IMR-90 (cell line): ENCODE data around the gene CYP2R1. TPM values are rescaled to one million over a fixed set of nuclear protein-coding genes. Genes with fewer than 3 reads are reported as not detected.

Experiments used
- ATAC-seq: fragments of 200-7000 bp; cut with Tn5 transposase; 2 replicates; pipeline ENCODE4 v1.9.1; 2020; ENCODE audit warnings: low read depth, mild to moderate bottlenecking, moderate library complexity
- BruUV-seq: library from RNA; stranded (reverse); fragments of 400-500 nt; replicated peaks from 2 replicates; lab custom pipeline; 2021; lab: Mats Ljungman, UMichigan
- CTCF ChIA-PET: fragments of 300-600 bp; formaldehyde crosslinking; extraction: SDS; loops from one replicate; lab custom pipeline; 2021; ENCODE audit warnings: antibody characterized with exemption; lab: Yijun Ruan, JAX
- POLR2A ChIA-PET: fragments of 300-600 bp; sonication (Branson Sonifier 250); formaldehyde crosslinking; loops from one replicate; lab custom pipeline; 2022; ENCODE audit warnings: antibody characterized with exemption; ENCODE audit not compliant: unreplicated experiment; lab: Charles Lee
- DNase-seq: peaks from one replicate; pipeline ENCODE4 v3.0.0; 2013
- H2AFZ ChIP-seq: replicated peaks from 2 replicates; pipeline ENCODE3; 2013; ENCODE audit warnings: low read length, mild to moderate bottlenecking; ENCODE audit not compliant: poor library complexity
- H2AK5ac ChIP-seq: 2 replicates; pipeline ENCODE4 v1.6.1; 2013; ENCODE audit warnings: low read depth, low read length, inconsistent platforms
- H2AK9ac ChIP-seq: replicated peaks from 2 replicates; pipeline ENCODE3; 2013; ENCODE audit warnings: mild to moderate bottlenecking, low read depth, low read length, moderate library complexity; ENCODE audit not compliant: poor library complexity
- H2BK120ac ChIP-seq: 2 replicates; pipeline ENCODE4 v1.6.1; 2013; ENCODE audit warnings: low read depth, low read length, inconsistent platforms
- H2BK15ac ChIP-seq: 3 replicates; pipeline ENCODE4 v1.6.1; 2013; ENCODE audit warnings: low read depth, low read length, inconsistent platforms
- H2BK20ac ChIP-seq: 2 replicates; pipeline ENCODE4 v1.6.1; 2013; ENCODE audit warnings: low read depth, mild to moderate bottlenecking, inconsistent platforms, low read length, moderate library complexity
- H2BK5ac ChIP-seq: 2 replicates; pipeline ENCODE4 v1.6.1; 2013; ENCODE audit warnings: mild to moderate bottlenecking, low read depth, low read length, inconsistent platforms; ENCODE audit not compliant: poor library complexity, severe bottlenecking
- H3K14ac ChIP-seq: replicated peaks from 2 replicates; pipeline ENCODE4 v1.6.1; 2013; ENCODE audit warnings: low read depth, low read length, inconsistent platforms
- H3K18ac ChIP-seq: 2 replicates; pipeline ENCODE4 v1.6.1; 2013; ENCODE audit warnings: low read depth, low read length, control low read depth
- H3K23ac ChIP-seq: 2 replicates; pipeline ENCODE4 v1.6.1; 2013; ENCODE audit warnings: low read depth, low read length, inconsistent platforms
- H3K27ac ChIP-seq: 2 replicates; pipeline ENCODE4 v1.5.1; 2013; ENCODE audit warnings: mild to moderate bottlenecking, control low read depth, low read length; ENCODE audit not compliant: insufficient read depth
- H3K27me3 ChIP-seq: 2 replicates; pipeline ENCODE4 v1.6.1; 2013; ENCODE audit warnings: low read length; ENCODE audit not compliant: control insufficient read depth, insufficient read depth
- H3K36me3 ChIP-seq: 2 replicates; pipeline ENCODE4 v1.6.1; 2013; ENCODE audit warnings: low read length, mixed read lengths; ENCODE audit not compliant: control insufficient read depth, insufficient read depth
- H3K4ac ChIP-seq: 2 replicates; pipeline ENCODE4 v1.6.1; 2013; ENCODE audit warnings: low read depth, low read length, inconsistent platforms
- H3K4me1 ChIP-seq: 2 replicates; pipeline ENCODE4 v1.6.1; 2013; ENCODE audit warnings: low read length, mixed read lengths; ENCODE audit not compliant: control insufficient read depth, insufficient read depth
- H3K4me2 ChIP-seq: 2 replicates; pipeline ENCODE4 v1.6.1; 2013; ENCODE audit warnings: low read depth, mild to moderate bottlenecking, control low read depth, low read length, moderate library complexity
- H3K4me3 ChIP-seq: 2 replicates; pipeline ENCODE4 v1.5.1; 2013; ENCODE audit warnings: low read depth, mild to moderate bottlenecking, control low read depth, low read length, moderate library complexity; ENCODE audit not compliant: insufficient read depth
- H3K56ac ChIP-seq: 2 replicates; pipeline ENCODE4 v1.6.1; 2013; ENCODE audit warnings: low read length, inconsistent platforms; ENCODE audit not compliant: insufficient read depth; ENCODE audit errors: extremely low read depth
- H3K79me1 ChIP-seq, 2 experiments: 2 replicates each; pipeline ENCODE4 v1.6.1; 2013; ENCODE audit warnings: low read length in 2 of 2, inconsistent platforms in 1 of 2, low read depth in 1 of 2
- H3K9ac ChIP-seq: 2 replicates; pipeline ENCODE4 v1.6.1; 2013; ENCODE audit warnings: low read depth, low read length, control low read depth
- H3K9me1 ChIP-seq: 2 replicates; pipeline ENCODE4 v1.6.1; 2013; ENCODE audit warnings: low read length, inconsistent platforms; ENCODE audit not compliant: insufficient read depth
- H3K9me3 ChIP-seq: 2 replicates; pipeline ENCODE4 v1.6.1; 2013; ENCODE audit warnings: low read length; ENCODE audit not compliant: control insufficient read depth, insufficient read depth
- H4K20me1 ChIP-seq: 2 replicates; pipeline ENCODE4 v1.6.1; 2013; ENCODE audit warnings: low read length, inconsistent platforms; ENCODE audit not compliant: insufficient read depth
- H4K5ac ChIP-seq: 2 replicates; pipeline ENCODE4 v1.6.1; 2013; ENCODE audit warnings: mild to moderate bottlenecking, low read depth, low read length, control low read depth
- H4K8ac ChIP-seq, 2 experiments: 2 replicates each; pipeline ENCODE4 v1.6.1; 2013; ENCODE audit warnings: low read depth in 2 of 2, low read length in 2 of 2, control low read depth in 1 of 2, inconsistent platforms in 1 of 2
- H4K91ac ChIP-seq: 2 replicates; pipeline ENCODE4 v1.6.1; 2013; ENCODE audit warnings: low read depth, low read length, inconsistent platforms; ENCODE audit not compliant: insufficient read depth
- CEBPB ChIP-seq: IDR thresholded peaks from 2 replicates; pipeline ENCODE4 v1.6.1; 2012; ENCODE audit warnings: low read depth, low read length, improper control_type of control experiment
- CHD1 ChIP-seq: IDR thresholded peaks from 2 replicates; pipeline ENCODE4 v1.6.1; 2012; ENCODE audit warnings: low read depth, low read length, improper control_type of control experiment
- FOS ChIP-seq: fragments of 150-350 bp; IDR thresholded peaks from 2 replicates; pipeline ENCODE4 v1.6.1; 2016; ENCODE audit warnings: low read depth, low read length
- MAFK ChIP-seq: IDR thresholded peaks from 2 replicates; pipeline ENCODE4 v1.6.1; 2012; ENCODE audit warnings: low read depth, low read length, improper control_type of control experiment
- MAZ ChIP-seq: IDR thresholded peaks from 2 replicates; pipeline ENCODE4 v1.6.1; 2012; ENCODE audit warnings: low read depth, mild to moderate bottlenecking, low read length, improper control_type of control experiment, moderate library complexity, borderline replicate concordance
- MXI1 ChIP-seq: IDR thresholded peaks from 2 replicates; pipeline ENCODE4 v1.6.1; 2012; ENCODE audit warnings: low read depth, mild to moderate bottlenecking, low read length, moderate library complexity, borderline replicate concordance
- NFE2L2 ChIP-seq: fragments of 150-350 bp; IDR thresholded peaks from 2 replicates; pipeline ENCODE4 v1.6.1; 2016; ENCODE audit warnings: low read depth, mild to moderate bottlenecking, low read length
- POLR2A ChIP-seq: IDR thresholded peaks from 2 replicates; pipeline ENCODE4 v1.6.1; 2012; ENCODE audit warnings: mild to moderate bottlenecking, low read depth, low read length
- RAD21 ChIP-seq: IDR thresholded peaks from 2 replicates; pipeline ENCODE4 v1.6.1; 2012; ENCODE audit warnings: low read length, improper control_type of control experiment
- RCOR1 ChIP-seq: IDR thresholded peaks from 2 replicates; pipeline ENCODE4 v1.6.1; 2012; ENCODE audit warnings: mild to moderate bottlenecking, low read length, improper control_type of control experiment; ENCODE audit not compliant: insufficient replicate concordance
- RFX5 ChIP-seq: IDR thresholded peaks from 2 replicates; pipeline ENCODE4 v1.8.0; 2012; ENCODE audit warnings: low read depth, mild to moderate bottlenecking, low read length, moderate library complexity
- SMC3 ChIP-seq: fragments of 150-350 bp; IDR thresholded peaks from 2 replicates; pipeline ENCODE4 v1.6.1; 2016; ENCODE audit warnings: low read depth, mild to moderate bottlenecking, antibody characterized with exemption, low read length, moderate library complexity
- WGBS, 2 experiments: methylation state at CpG; one replicate each; pipeline versions ENCODE4 v1.1.5 to v1.1.7; 2013; ENCODE audit warnings: missing lambda C conversion rate in 2 of 2; ENCODE audit not compliant: insufficient read length in 1 of 2; ENCODE audit errors: extremely low coverage in 2 of 2; 5-methylcytosine and 5-hydroxymethylcytosine counted together
- dilution Hi-C: fragments of 300-500 bp; cut with HindIII; formaldehyde crosslinking; loops from one replicate; pipeline ENCODE4 v1.14.3; 2018; ENCODE audit warnings: low sequenced_read_pairs; ENCODE audit not compliant: unreplicated experiment
- in situ Hi-C: fragments of 300-500 bp; cut with MboI; formaldehyde crosslinking; loops from 3 replicates; pipeline ENCODE4 v1.14.3; 2019; ENCODE audit warnings: low sequenced_read_pairs, inconsistent platforms, mixed read lengths
- intact Hi-C: fragments of 100-400 bp; cut with micrococcal nuclease; formaldehyde crosslinking; loops from 2 replicates; pipeline ENCODE4 v1.10.0; 2022
- polyA plus RNA-seq, 3 experiments: library from polyadenylated mRNA; depleted of rRNA; stranded (reverse); fragments of >200 nt; gene quantifications; 2 replicates each; pipeline ENCODE4 v1.2.3, GENCODE V29; 2012; ENCODE audit warnings: low replicate concordance in 1 of 3
- total RNA-seq: library from RNA; depleted of rRNA; stranded (reverse); fragments of >200 nt; gene quantifications from 2 replicates; pipeline ENCODE4 v1.2.3, GENCODE V29; 2012
- TF ChIP-seq, protein P1 (sequence below): fragments of 150-350 bp; IDR thresholded peaks from 2 replicates; pipeline ENCODE4 v1.6.1; 2016; ENCODE audit warnings: low read depth, mild to moderate bottlenecking, low read length, moderate library complexity, borderline replicate concordance
- TF ChIP-seq, protein P2 (sequence below): fragments of 150-350 bp; IDR thresholded peaks from 2 replicates; pipeline ENCODE4 v1.6.1; 2017; ENCODE audit warnings: mild to moderate bottlenecking, antibody characterized with exemption, low read length, low read depth
- TF ChIP-seq, protein P3 (sequence below): conservative IDR thresholded peaks from 2 replicates; pipeline ENCODE4 v1.5.1; 2012; ENCODE audit warnings: mild to moderate bottlenecking, low read depth, low read length, improper control_type of control experiment

CYP2R1 gene
- total and polyA plus RNA-seq, 2 of the 4 experiments (the other 2 are of a cell fraction), result 4.7 to 5.2 TPM

GRCh38 chr11:14852571-14853177, 39.4 kb downstream of the CYP2R1 start:
- no peak overlapping the region for H4K8ac ChIP-seq
- ChIA-PET CTCF (no interaction called here), POLR2A (no interaction called here)
- dilution Hi-C loops, result no loop called here
- H3K23ac ChIP-seq, result no peak overlapping the region
- no peaks in the 10 kb centered on the region for H4K20me1 ChIP-seq
- no peak for DNase-seq
- no peak overlapping the region for H3K27ac ChIP-seq
- H3K9me1 ChIP-seq, result no peaks in the 10 kb centered on the region
- no peaks in the 10 kb centered on the region for H3K27me3 ChIP-seq
- H3K79me1 ChIP-seq, result no peaks in the 10 kb centered on the region
- H4K5ac ChIP-seq, result no peak overlapping the region
- H2AFZ ChIP-seq, result no peak overlapping the region
- H3K9ac ChIP-seq, result no peak overlapping the region
- BruUV-seq, result no TSS peak
- H3K4me3 ChIP-seq, result no peak overlapping the region
- WGBS, 2 experiments, result 100% methylated on average over 1 of the region's 4 CpGs; no CpG with 5 or more reads in 1 of the 2 experiments
- no peak overlapping the region for H2BK20ac ChIP-seq
- TF ChIP-seq, protein P1, sequence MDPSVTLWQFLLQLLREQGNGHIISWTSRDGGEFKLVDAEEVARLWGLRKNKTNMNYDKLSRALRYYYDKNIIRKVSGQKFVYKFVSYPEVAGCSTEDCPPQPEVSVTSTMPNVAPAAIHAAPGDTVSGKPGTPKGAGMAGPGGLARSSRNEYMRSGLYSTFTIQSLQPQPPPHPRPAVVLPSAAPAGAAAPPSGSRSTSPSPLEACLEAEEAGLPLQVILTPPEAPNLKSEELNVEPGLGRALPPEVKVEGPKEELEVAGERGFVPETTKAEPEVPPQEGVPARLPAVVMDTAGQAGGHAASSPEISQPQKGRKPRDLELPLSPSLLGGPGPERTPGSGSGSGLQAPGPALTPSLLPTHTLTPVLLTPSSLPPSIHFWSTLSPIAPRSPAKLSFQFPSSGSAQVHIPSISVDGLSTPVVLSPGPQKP, result no peak
- TF ChIP-seq SMC3 (no peak), RCOR1 (no peak), MXI1 (no peak), CEBPB (no peak), CHD1 (no peak), FOS (no peak), MAFK (no peak), RAD21 (no peak), MAZ (no peak), NFE2L2 (no peak), POLR2A (no peak), RFX5 (no peak)
- TF ChIP-seq, protein P2, sequence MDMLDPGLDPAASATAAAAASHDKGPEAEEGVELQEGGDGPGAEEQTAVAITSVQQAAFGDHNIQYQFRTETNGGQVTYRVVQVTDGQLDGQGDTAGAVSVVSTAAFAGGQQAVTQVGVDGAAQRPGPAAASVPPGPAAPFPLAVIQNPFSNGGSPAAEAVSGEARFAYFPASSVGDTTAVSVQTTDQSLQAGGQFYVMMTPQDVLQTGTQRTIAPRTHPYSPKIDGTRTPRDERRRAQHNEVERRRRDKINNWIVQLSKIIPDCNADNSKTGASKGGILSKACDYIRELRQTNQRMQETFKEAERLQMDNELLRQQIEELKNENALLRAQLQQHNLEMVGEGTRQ, result no peak
- TF ChIP-seq, protein P3, sequence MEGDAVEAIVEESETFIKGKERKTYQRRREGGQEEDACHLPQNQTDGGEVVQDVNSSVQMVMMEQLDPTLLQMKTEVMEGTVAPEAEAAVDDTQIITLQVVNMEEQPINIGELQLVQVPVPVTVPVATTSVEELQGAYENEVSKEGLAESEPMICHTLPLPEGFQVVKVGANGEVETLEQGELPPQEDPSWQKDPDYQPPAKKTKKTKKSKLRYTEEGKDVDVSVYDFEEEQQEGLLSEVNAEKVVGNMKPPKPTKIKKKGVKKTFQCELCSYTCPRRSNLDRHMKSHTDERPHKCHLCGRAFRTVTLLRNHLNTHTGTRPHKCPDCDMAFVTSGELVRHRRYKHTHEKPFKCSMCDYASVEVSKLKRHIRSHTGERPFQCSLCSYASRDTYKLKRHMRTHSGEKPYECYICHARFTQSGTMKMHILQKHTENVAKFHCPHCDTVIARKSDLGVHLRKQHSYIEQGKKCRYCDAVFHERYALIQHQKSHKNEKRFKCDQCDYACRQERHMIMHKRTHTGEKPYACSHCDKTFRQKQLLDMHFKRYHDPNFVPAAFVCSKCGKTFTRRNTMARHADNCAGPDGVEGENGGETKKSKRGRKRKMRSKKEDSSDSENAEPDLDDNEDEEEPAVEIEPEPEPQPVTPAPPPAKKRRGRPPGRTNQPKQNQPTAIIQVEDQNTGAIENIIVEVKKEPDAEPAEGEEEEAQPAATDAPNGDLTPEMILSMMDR, result no peak
- H3K9me3 ChIP-seq, result no peaks in the 10 kb centered on the region
- H3K4me2 ChIP-seq, result no peak overlapping the region
- no peak overlapping the region for H2AK5ac ChIP-seq
- no peak overlapping the region for H3K18ac ChIP-seq
- H3K14ac ChIP-seq, result no peak overlapping the region
- H3K4me1 ChIP-seq, result no peaks in the 10 kb centered on the region
- no peak overlapping the region for H3K56ac ChIP-seq
- intact Hi-C loops, result no loop called here
- H2AK9ac ChIP-seq, result no peak overlapping the region
- ATAC-seq, result no peak
- H2BK15ac ChIP-seq, result no peak overlapping the region
- no peaks in the 10 kb centered on the region for H3K36me3 ChIP-seq
- H2BK120ac ChIP-seq, result no peak overlapping the region
- in situ Hi-C loops, result no loop called here
- no peak overlapping the region for H4K91ac ChIP-seq
- H2BK5ac ChIP-seq, result no peak overlapping the region
- H3K4ac ChIP-seq, result no peak overlapping the region
